Stimulated activated CD4-positive, alpha-beta T cell treated with anti-CD3 and anti-CD28 coated beads, TNF-alpha, amount 100 ng/mL, for 24 hours (primary cell): Measurements from ENCODE around the gene KLRF2.
A peak's percentile ranks its signal among the peaks of the same experiment; 100 is the strongest.
"Not testable (repeated sequence)": the region's sequence is repeated elsewhere in the genome, so short reads cannot be mapped to it uniquely, and the experiment has no call there.

ENCODE experiments used
- DNase-seq, 3 experiments: peaks; one replicate each; pipeline ENCODE4 v3.0.0-alpha.2; 2020; ENCODE audit warnings: low read depth in 3 of 3

KLRF2 gene

GRCh38 chr12:9881246-9881645, at the start of gene KLRF2:
Gene KLRF2 (plus strand): TSS chr12:9881489. CDS start chr12:9881596, 107 bp downstream.
- DNase-seq = no peak

- no peak for DNase-seq
Observed at GRCh38 chr12:9831720-9832119, 49.6 kb upstream of the KLRF2 start.

GRCh38 chr12:9843407-9843806, 37.9 kb upstream of the KLRF2 start:
- DNase-seq = no peak

- DNase-seq = no peak
Observed at GRCh38 chr12:9848899-9849298, 32.4 kb upstream of the KLRF2 start.

GRCh38 chr12:9851050-9851449, 30.2 kb upstream of the KLRF2 start:
- no peak for DNase-seq

- no peak for DNase-seq
Observed at GRCh38 chr12:9851927-9852326, 29.4 kb upstream of the KLRF2 start.

GRCh38 chr12:9856151-9856550, 25.1 kb upstream of the KLRF2 start:
- DNase-seq = no peak

GRCh38 chr12:9856894-9857293, 24.4 kb upstream of the KLRF2 start:
- DNase-seq = no peak

GRCh38 chr12:9858135-9858534, 23.2 kb upstream of the KLRF2 start:
- no peak for DNase-seq

- no peak for DNase-seq
Observed at GRCh38 chr12:9864913-9865675, 16.2 kb upstream of the KLRF2 start.

GRCh38 chr12:9866860-9867269, 14.4 kb upstream of the KLRF2 start:
- no peak for DNase-seq

- no peak for DNase-seq
Observed at GRCh38 chr12:9867531-9867930, 13.8 kb upstream of the KLRF2 start.

- no peak for DNase-seq
Observed at GRCh38 chr12:9868311-9868801, 12.9 kb upstream of the KLRF2 start.

- no peak for DNase-seq
Observed at GRCh38 chr12:9868951-9869306, 12.4 kb upstream of the KLRF2 start.

GRCh38 chr12:9869307-9870161, 11.8 kb upstream of the KLRF2 start, which contains the start of gene CLEC2B:
Gene CLEC2B (minus strand): TSS chr12:9869354.
- peak in 1 of 3 experiments; percentile 5 for DNase-seq

- no peak for DNase-seq
Observed at GRCh38 chr12:9870286-9870866, 10.9 kb upstream of the KLRF2 start.

GRCh38 chr12:9872162-9872561, 9.1 kb upstream of the KLRF2 start:
- no peak for DNase-seq

GRCh38 chr12:9872742-9873141, 8.5 kb upstream of the KLRF2 start:
- DNase-seq = no peak

- not testable (repeated sequence) for DNase-seq
Observed at GRCh38 chr12:9876120-9876519, 5.2 kb upstream of the KLRF2 start.

GRCh38 chr12:9880532-9881078, 684 bp upstream of the KLRF2 start:
- no peak for DNase-seq

GRCh38 chr12:9881988-9882387, 699 bp downstream of the KLRF2 start:
- DNase-seq = no peak

GRCh38 chr12:9883175-9883574, 1.9 kb downstream of the KLRF2 start:
- DNase-seq = no peak
